ENCODE data around the gene PRAC2.
"Not testable (repeated sequence)": the region's sequence is repeated elsewhere in the genome, so short reads cannot be mapped to it uniquely, and the experiment has no call there.

PRAC2 gene

GRCh38 chr17:48722915-48723422, at the start of gene PRAC2:
Gene PRAC2, plus strand, starts transcription at chr17:48723185. Its CDS starts 1,226 bp downstream, at chr17:48724411.
- DNase-seq: no peak

DNA sequence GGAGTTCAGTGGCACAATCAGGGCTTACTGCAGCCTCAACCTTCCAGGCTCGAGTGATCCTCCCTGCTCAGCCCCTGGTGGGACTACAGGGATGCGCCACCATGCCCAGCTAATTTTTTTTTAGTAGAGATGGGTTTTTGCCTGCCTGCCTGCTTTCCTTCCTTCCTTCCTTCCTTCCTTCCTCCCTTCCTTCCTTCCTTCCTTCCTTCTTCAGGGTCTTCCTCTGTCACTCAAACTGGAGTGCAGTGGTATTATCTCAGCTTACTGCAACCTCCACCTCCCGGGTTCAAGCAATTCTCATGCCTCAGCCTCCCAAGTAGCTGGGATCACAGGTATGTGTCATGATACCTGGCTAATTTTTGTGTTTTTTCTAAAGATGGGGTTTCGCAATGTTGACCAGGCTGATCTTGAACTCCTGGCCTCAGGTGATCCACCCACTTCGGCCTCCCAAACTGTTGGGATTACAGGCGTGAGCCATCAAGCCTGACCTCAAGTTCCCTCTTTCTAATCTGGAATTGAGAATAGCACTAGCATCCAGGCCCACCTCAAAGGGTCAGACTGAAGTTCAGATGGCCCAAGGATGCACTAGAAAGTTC, 45.9 kb upstream of the PRAC2 start:
- DNase-seq: no peak

DNA sequence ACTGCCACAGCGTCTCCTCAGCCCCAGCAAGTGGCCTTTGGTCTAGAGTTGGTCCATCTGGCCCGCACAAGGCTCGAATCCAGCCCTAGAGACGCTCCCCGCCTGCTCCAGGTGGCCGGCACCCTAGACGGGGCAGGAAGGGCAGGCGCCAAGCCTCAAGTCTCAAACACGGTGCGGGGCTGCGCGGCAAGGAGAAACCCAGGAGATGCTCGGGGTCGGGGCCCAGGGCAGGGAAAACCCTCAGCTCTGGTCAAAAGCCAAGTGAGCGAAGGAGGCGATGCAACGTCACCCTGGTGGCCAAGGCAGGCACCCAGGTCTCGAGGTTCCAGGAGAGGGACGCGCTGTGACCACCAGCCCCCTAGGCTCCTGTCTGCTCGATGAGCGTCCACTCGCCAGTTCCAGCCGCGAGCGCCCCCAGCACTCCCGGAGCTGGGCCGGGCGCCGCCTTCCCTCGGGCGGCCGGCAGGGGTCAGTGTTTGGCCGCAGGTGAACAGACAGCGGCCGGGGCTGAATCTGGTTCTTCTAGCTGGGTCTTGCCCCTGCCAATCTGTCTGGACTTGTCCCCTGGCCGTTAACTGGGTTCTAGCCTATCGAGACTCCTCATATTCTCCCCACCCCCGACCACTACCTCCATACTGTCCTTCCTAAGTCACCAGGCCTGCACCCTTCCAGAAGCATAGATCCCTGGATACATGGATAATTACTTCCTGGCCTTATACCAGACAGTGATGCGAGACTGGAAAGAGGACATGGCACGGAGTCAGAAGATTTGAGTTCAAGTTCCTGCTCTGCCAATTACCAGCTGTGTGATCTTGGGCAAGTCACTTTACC, 44.6 kb upstream of the PRAC2 start:
- DNase-seq: peak; percentile 14

- no peak for DNase-seq
Measured at GRCh38 chr17:48679385-48680096, 43.4 kb upstream of the PRAC2 start.

GRCh38 chr17:48681609-48682008, 41.4 kb upstream of the PRAC2 start:
- no peak for DNase-seq

GRCh38 chr17:48690655-48691054, 32.3 kb upstream of the PRAC2 start:
- no peak for DNase-seq

DNA sequence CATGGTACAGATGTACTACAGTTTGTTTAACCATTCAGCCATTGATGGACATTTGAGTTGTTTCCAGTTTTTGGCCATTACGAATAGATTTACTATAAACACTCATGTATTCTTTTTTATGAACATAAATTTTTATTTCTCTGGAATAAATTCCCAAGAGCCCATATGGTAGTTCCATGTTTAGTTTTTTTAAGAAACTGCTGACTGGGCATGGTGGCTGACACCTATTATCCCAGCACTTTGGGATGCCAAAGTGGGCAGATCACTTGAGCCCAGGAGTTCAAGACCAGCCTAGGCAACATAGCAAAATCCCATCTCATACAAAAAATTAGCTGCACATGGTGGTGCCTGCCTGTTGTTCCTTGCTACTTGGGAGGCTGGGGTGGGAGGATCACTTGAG, 30.9 kb upstream of the PRAC2 start:
- no peak for DNase-seq

- no peak for DNase-seq
Measured at GRCh38 chr17:48693178-48693577, 29.8 kb upstream of the PRAC2 start.

DNA sequence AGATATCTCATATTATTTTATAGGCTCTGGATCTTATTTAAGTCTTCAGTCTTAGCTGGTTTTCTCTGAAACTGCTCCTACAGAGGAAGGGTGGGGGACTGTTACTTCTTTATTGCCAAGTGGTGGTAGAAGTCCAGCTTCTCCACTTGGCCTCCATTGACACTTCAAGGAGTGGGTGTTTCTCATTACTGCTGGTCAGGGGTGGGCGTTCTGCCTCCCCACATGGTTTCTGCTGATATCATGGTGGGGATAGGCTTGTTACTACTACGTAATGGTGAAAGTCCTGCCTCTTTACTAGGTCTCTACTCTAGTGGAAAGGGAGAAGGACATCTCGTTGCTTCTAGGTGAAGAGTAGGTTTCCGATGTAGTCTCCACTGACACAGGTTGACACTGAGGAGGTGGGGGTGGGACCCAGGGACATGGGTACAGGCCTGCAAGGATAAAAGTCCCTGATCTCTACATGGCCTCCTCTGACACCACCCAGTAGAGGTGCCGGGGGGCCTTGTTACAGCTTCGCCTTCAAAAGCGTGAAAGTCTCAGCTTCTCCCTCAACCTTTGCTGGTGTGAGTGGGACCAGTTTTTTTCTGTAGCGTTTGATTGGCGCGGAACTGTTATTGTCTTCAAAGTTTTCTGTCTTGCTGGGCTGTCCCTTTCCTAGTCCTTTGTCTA, 21.0 kb upstream of the PRAC2 start:
- no peak for DNase-seq

GRCh38 chr17:48704361-48705248, 18.4 kb upstream of the PRAC2 start:
- DNase-seq: no peak

GRCh38 chr17:48711128-48711527, 11.9 kb upstream of the PRAC2 start:
- no peak for DNase-seq

DNA sequence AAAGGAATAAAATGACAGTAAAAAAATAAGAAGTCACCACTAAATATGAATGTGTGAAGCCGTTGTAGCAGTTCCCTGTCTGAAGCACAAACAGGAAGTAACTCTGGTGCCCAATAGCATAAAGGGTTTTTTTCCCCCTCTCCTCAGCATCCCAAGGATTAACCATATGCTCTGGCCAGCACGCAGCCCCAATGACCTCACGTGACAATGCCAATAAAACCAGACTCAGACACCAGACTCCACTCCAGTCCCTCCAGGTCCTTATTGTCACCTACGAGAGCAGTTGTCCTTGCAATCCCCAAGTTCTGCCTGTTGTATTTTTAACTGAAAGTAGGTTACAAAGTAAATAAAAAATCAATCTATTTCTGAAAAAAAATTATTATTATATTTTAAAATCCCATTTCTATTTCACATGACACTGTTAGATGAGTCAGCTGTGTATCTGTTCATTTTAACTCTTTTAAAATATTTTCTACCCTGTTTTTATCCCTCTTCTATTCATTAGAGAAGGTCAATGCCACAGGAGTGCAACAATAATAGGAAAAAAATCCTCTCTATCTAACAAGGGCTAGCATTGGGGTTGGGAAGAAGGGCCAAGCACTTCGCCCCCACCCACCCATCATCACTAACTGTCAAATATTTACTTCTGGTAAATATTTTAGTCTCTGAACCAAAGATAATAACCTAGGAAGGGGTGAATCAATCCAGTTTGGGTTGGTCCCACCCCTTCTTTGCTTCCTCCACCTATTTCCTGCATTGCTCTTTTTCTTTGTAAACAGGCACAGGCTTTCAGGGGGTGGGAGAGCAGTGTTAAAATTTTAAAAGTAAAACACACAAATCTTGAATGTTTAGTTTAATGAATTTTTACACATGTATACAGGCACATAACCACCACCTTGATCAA, 7.2 kb upstream of the PRAC2 start:
- DNase-seq: no peak

DNA sequence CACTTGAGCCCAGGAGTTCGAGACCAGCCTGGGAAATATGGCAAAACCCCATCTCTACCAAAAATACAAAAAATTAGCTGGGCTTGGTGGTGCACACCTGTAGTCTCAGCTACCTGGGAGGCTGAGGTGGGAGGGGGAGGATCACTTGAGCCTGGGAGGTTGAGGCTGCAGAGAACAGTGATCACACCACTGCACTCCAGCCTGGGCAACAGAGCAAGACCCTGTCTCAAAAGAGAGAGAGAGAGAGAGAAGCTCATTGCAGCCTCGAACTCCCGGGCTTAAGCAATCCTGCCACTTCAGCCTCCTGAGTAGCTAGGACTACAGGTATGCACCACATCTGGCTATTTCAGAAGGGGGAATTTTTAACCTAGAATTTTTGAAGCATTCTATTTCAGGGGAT, 6.4 kb upstream of the PRAC2 start:
- DNase-seq: not testable (repeated sequence)

DNA sequence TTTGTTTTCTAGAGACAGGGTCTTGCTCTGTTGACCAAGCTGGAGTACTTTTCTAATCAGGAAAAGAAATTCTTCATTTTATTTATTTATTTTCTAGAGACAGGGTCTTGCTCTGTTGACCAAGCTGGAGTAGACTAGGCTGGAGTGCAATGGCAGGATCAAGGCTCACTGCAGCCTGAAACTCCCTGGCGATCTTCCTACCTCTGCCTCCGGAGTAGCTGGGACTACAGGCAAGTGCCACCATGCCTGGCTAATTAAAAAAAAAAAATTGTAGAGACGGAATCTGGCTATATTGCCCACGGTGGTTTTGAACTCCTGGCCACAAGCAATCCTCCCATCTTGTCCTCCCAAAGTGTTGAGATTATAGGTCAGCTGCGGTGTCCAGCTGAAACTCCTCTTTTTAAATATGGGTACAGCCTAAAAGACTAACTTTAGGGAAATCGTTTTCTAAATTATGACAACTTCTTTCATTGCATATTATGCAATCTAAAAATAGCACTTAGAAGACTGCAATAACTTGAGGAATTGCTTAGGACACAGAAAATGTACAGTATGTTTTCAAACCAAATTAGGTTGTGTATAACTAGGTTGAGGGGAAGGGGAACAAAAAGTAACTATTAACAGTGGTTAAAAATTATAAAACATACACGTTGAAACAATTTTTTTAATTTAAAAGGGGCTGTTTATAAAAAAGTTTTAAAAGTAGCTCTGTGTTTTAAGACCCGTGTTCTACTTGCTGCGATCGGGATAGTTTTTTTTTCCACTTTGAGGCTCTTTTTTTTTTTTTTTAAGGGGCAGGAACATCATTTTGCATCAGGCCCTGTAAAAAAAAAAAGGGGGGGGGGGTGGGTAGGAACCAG, 5.4 kb upstream of the PRAC2 start:
- no peak for DNase-seq

GRCh38 chr17:48718227-48718760, 4.7 kb upstream of the PRAC2 start:
- DNase-seq: no peak

DNA sequence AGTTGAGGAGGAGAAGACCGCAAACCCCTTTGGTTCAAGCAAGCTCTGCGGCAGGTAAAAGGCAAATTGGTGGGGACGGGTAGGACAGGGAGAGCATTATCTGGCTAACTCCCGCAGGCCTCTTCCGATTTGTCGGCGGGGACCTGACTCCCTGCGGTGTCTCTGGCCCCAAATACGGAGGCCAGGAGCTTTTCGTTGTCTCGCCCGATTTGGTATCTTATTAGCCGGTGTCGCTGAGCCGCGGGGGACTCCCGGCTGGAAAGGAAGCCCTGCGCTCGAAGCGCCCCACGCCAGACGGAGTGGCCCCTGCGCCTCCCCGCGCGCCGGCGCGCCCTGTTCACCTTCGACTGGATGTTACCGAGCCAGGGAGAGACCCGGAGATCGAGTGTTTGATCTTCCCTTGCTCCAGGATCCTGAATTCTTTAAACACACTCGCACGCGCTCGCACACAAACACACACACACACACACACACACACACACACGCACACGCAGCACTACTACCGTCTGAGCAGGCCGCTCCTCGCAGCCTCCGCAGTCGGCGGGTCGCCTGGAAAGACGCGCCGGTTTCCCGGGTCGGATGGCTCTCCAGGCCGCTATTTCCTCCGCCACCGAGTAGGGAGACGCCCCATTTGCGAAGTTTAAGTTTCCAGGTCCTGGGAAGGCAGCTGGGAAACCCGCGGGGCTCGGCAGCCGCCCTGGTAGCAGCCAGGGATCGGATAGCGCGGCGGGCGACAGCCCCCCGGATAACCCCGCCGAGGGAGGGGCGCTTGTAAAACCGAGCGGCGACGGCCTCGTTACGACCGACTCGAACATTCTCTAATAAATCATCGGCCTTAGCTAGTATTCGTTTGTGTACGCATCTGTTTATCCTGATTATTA, 4.0 kb upstream of the PRAC2 start:
- DNase-seq: no peak

GRCh38 chr17:48719642-48720265, 3.2 kb upstream of the PRAC2 start:
- DNase-seq: no peak

All from amniotic stem cell (primary cell).